ENCODE results near the gene CCDC40.

DNA sequence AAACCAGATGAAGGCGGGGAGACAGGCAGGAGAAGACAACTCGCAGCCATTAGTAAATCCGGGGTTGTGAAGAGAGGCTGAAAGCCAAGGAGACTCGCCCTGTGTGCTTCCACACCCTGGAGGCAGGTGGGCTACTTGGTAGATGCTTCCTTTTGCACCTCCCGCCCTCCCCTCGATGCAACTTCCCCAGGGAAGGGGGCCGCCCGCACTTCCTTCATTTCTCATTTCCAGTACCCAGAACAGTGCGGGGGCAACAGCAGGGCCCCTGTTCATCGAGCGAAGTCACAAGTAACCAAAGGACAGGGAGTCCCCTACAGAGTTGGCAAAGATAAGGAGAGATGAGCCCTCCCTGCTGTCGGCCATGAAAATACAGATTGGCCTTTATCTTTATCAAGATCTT, 25.0 kb downstream of the CCDC40 start:
- TF ChIP-seq, protein P1, sequence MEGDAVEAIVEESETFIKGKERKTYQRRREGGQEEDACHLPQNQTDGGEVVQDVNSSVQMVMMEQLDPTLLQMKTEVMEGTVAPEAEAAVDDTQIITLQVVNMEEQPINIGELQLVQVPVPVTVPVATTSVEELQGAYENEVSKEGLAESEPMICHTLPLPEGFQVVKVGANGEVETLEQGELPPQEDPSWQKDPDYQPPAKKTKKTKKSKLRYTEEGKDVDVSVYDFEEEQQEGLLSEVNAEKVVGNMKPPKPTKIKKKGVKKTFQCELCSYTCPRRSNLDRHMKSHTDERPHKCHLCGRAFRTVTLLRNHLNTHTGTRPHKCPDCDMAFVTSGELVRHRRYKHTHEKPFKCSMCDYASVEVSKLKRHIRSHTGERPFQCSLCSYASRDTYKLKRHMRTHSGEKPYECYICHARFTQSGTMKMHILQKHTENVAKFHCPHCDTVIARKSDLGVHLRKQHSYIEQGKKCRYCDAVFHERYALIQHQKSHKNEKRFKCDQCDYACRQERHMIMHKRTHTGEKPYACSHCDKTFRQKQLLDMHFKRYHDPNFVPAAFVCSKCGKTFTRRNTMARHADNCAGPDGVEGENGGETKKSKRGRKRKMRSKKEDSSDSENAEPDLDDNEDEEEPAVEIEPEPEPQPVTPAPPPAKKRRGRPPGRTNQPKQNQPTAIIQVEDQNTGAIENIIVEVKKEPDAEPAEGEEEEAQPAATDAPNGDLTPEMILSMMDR (IDR thresholded peaks at IDR 0.05), result no peak
- TF ChIP-seq EZH2 (IDR thresholded peaks at IDR 0.05) (no peak), EZH2phosphoT487 (IDR thresholded peaks at IDR 0.05) (no peak)
